CD4-positive, alpha-beta T cell treated with Interleukin-2 at 100 ng/mL for 4 hours (primary cell): ENCODE data around the gene OLFM2.
"Not testable (repeated sequence)": the region's sequence is repeated elsewhere in the genome, so short reads cannot be mapped to it uniquely, and the experiment has no call there.

Experiments
- DNase-seq: peaks from one replicate; pipeline ENCODE4 v3.0.0-alpha.2; 2020; ENCODE audit warnings: low spot score

The OLFM2 gene

GRCh38 chr19:9828551-9829063 is 107.7 kb downstream of the OLFM2 start:
- no peak for DNase-seq

DNA sequence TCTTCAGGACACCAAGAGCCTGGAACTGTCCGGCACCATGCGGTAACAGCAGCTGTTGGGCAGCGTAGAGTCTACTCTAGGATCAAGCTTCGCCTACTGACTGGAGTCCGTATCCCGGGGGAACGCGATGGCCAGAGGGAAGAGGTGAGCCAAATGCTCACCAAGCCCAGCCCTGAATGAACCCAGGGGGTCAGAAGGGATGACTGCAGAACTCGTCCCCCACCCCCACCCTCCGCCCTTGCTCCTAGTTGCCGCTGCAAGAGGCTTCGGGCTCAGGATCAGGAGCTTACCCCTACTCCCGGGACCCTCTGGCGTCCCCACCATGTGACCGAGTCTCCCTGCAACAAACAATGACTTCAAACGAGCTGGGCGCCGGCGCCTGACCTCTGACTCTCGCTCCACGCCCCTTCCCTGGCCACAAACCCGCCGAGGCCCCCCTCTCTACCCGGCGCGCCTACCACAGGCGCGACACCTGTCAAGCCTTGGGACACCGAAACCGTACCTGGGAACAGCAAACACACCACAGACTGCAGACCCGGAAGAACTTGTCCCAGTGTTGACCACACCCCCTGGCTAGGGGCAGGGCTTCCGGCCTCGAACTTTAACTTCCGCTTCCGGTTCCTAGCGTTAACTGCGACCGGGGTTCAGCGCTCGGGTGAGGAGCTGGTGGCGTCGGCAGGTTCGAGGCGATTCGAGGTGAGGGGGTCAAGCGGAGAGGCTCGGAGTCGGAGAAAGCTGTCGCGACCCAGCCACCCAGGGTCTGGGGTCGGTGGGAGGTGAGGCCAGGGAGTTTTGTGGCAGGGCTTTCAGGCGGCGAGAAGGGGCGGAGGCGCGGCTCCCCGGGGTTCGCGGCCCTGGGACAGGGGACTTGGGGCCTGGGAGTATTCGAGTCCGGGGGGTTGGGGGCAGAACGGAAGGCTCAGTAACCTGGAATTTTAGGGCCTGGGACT is 108.8 kb downstream of the OLFM2 start, which contains the start of gene UBL5:
TSS of gene UBL5 (plus strand) at position 630 of the 950 bp plus-strand sequence. CDS start 420 bp downstream, outside the sequence.
- DNase-seq: peak; percentile 91

DNA sequence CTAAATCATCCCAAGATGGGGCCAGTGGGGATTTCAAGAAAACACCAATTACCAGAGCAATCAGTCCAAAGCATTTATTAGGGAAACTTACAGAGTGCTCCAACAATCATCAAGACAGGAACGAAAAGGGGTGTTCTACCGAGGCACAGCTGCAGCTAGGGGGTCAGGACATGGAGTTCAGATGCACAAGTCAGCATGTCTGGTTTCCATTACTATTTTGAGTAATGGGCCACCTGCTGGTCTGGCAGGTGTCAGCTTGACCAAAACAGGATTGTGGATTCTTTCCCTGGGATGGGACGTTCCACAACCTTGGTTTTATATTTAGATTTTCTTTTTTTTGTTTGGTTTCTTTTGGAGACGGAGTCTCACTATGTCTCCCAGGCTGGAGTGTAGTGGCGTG is 112.5 kb downstream of the OLFM2 start:
- no peak for DNase-seq

- not testable (repeated sequence) for DNase-seq
These were observed 116.3 kb downstream of the OLFM2 start for GRCh38 chr19:9820034-9820433.

DNA sequence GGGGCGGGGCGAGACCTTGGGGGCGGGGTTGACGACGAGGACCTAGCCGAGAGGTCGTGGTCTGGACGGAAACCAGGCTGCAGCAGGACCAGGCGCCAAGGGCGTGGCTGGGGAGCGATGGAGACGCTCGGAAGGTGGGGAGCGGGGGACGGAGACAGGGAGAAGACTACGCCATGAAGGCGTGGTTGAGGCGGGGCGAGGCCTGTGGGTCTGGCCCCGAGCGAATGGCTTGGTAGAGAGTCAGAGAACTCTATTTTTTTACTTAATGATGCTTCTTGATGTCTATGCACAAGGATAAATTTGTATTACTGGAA is 116.8 kb downstream of the OLFM2 start:
- no peak for DNase-seq

DNA sequence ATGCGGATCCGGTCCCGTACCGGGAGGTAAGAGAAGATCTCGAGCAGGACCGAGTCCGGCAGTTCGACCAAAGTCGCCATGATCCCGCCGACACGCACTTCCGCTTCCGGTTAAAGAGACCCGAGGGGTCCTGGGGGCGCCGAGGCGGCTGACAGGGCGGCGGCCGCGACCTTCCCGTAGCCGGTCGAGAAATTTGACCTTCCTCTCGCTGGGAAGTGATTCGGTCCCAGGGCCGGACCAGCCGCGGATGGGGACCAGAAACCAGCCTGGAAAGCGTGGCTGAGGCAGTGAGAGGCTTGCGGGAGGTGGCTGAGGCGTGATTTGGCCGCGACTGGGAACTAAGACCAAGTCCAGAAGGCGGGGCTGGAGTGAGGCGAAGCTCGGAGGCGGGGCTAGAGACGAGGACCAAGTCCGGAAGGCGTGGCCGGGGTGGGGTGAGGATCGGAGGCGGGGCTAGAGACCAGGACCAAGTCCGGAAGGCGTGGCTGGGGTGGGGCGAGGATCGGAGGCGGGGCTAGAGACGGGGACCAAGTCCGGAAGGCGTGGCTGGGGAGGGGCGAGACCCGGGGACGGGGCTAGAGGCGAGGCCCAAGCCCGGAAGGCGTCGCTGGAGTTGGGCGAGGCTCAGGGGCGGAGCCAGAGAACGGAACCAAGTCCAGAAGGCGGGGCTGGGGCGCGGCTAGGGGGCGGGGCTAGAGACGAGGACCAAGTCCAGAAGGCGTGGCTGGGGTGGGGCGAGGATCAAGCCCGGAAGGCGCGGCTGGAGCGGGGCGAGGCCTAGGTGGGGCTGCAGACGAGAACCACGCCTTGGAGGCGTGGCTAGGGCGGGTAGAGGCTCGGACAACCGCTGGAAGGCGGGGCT is 117.3 kb downstream of the OLFM2 start, which contains the start of gene FBXL12:
TSS of gene FBXL12 (minus strand) at position 346 of the 862 bp plus-strand sequence. CDS start at position 80, 266 bp downstream.
- peak; percentile 100 for DNase-seq

DNA sequence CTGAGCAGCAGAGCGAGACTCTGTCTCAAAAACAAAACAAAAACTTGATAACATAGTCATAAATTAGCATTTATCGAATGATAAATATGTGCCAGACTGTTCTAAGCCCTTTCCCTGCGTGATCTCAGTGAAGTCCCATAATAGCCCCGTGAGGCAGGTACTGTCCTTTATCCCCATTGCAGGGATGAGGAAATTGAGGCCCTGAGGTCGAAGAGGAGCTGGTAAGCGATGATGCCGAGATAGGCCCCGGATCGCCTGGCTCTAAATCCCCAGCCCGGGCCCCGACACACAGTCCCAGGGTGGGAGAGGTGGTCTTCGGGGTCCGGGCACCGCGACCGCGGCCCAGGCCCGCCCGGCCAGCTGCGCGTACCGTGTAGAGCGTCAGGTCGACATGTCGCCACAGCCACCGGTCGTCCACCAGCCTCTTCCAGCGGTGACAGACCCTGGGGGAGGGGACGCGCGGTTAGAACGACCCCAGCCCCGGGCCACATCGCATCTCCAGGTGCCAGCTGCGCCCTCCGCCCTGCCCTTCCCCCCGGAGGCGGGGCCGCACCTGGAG is 118.1 kb downstream of the OLFM2 start:
- no peak for DNase-seq

GRCh38 chr19:9811139-9811538 is 125.2 kb downstream of the OLFM2 start:
- DNase-seq: no peak

GRCh38 chr19:9808855-9809824 is 127.2 kb downstream of the OLFM2 start:
- DNase-seq: peak; percentile 50

DNA sequence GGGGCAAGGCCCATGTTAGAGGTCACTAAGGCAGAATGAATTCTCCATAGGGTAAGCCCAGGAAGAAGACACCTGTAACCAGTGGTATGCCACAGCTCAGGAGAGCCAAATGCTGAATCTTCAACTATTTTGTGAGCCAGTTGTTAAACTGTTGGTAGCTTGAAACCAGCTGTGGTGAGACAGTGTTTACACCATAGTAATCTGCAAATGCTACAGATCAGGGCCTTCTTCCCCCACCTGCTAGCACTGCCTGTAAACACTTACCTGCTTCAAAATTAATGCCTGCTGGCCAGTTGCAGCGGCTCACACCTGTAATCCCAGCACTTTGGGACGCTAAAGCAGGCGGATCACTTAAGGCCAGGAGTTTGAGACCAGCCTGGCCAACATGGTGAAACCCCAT is 129.5 kb downstream of the OLFM2 start:
- no peak for DNase-seq
